HL-60 (cell line): Measurements from ENCODE around the gene ANKS1A.

ENCODE experiments used
- CTCF ChIP-seq: IDR thresholded peaks from one replicate; pipeline ENCODE4 v1.5.1; 2011; ENCODE audit warnings: low read length, control low read depth, inconsistent platforms; ENCODE audit not compliant: insufficient read depth
- GABPA ChIP-seq: IDR thresholded peaks from 2 replicates; pipeline ENCODE4 v1.6.1; 2012; ENCODE audit warnings: low read depth
- POLR2AphosphoS5 ChIP-seq: IDR thresholded peaks from 2 replicates; pipeline ENCODE4 v1.6.1; 2012; ENCODE audit warnings: low read depth
- REST ChIP-seq: IDR thresholded peaks from 2 replicates; pipeline ENCODE4 v1.6.1; 2012; ENCODE audit warnings: low read depth; ENCODE audit not compliant: insufficient replicate concordance

- TF ChIP-seq REST (no peak), CTCF (no peak), POLR2AphosphoS5 (no peak), GABPA (no peak)
Measured at GRCh38 chr6:35072051-35072697, 183.1 kb downstream of the ANKS1A start.
